ENCODE data around the gene CTDSPL. TPM values are rescaled to one million over a fixed set of nuclear protein-coding genes. Genes with fewer than 3 reads are reported as not detected.
"Not testable (repeated sequence)": the region's sequence is repeated elsewhere in the genome, so short reads cannot be mapped to it uniquely, and the experiment has no call there.

The CTDSPL gene
- total RNA-seq, 1 donor from 2014 or later = 57.4 TPM

DNA sequence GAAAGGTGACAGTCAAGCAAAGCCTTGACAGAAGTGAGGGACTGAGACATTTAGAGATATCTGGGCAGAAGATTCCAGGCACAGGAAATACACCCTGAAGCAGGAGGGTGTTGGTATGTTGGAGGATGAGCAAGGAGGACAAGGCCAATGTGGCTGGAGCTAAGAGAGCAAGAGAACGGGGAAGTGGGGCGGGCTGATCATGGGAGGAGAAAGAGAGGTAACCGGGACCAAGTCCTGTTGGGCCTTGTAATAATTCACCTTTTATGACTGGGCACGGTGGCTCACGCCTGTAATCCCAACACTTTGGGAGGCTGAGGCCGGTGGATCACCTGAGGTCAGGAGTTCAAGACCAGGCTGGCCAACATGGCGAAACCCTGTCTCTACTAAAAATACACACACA lies 171.9 kb downstream of the CTDSPL start:
- DNase-seq (ENCODE audit: low read depth, low spot score) = not testable (repeated sequence)

Other genes starting within 250 kb of the CTDSPL start
- 5.6 and 8.1 TPM in 2 replicates for gene VILL, start 128.9 kb downstream of the CTDSPL start, total RNA-seq
- gene PLCD1, start 167.8 kb downstream of the CTDSPL start, total RNA-seq = 16.5 and 23.3 TPM in 2 replicates
- gene DLEC1, start 177.3 kb downstream of the CTDSPL start, total RNA-seq = not detected in 2 replicates